Measurements from ENCODE around the gene MUC6. TPM values are rescaled to one million over a fixed set of nuclear protein-coding genes. Genes with fewer than 3 reads are reported as not detected.
"Not testable (repeated sequence)": the region's sequence is repeated elsewhere in the genome, so short reads cannot be mapped to it uniquely, and the experiment has no call there.

Gene MUC6
- total RNA-seq, 1 experiment from 2014 or later: not detected

GRCh38 chr11:975827-976226 is 60.7 kb downstream of the MUC6 start:
- intact Hi-C loops (cut with micrococcal nuclease; ENCODE audit: unreplicated experiment): loop anchor here (10.0 kb wide), 1 partner anchor 121 kb away; no protein-coding TSS in a partner anchor
- DNase-seq (ENCODE audit: low spot score): peak; percentile 62

DNA sequence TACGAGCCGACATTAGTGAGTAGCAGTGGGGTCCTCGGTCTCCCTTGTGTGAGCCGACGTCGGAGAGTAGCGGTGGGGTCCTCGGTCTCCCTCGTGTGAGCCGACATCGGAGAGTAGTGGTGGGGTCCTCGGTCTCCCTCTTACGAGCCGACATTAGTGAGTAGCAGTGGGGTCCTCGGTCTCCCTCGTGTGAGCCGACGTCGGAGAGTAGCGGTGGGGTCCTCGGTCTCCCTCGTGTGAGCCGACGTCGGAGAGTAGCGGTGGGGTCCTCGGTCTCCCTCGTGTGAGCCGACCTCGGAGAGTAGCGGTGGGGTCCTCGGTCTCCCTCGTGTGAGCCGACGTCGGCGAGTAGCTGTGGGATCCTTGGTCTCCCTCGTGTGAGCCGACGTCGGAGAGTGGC is 61.1 kb downstream of the MUC6 start:
- H3K27ac ChIP-seq (ENCODE audit: low read depth, low read length, poor library complexity, severe bottlenecking); H3K27me3 ChIP-seq (replicated peaks; ENCODE audit: insufficient read depth, low read depth, low read length, poor library complexity); BruUV-seq (replicated peaks); H3K4me1 ChIP-seq (ENCODE audit: insufficient read depth, low read length, poor library complexity, severe bottlenecking); CTCF ChIA-PET; H3K4me3 ChIP-seq (ENCODE audit: low read depth, low read length, poor library complexity, severe bottlenecking); H3K9me3 ChIP-seq (ENCODE audit: low read depth, low read length, poor library complexity, severe bottlenecking); DNase-seq (ENCODE audit: low spot score): not testable (repeated sequence)
- POLR2A ChIA-PET (ENCODE audit: low non-redundant PET): interaction anchor here (0.6 kb wide), 1 partner anchor 24 kb away, joined by 9 read pairs; no protein-coding TSS in a partner anchor
- intact Hi-C loops (cut with micrococcal nuclease; ENCODE audit: unreplicated experiment): loop anchor here (10.0 kb wide), 1 partner anchor 121 kb away; no protein-coding TSS in a partner anchor
- H3K36me3 ChIP-seq (ENCODE audit: insufficient read depth, low read length, poor library complexity, severe bottlenecking): peaks cover 14% of the 10 kb centered on the region

More at GRCh38 chr11:975827-976226, 60.7 kb downstream of the MUC6 start:
- Histone ChIP-seq H3K27ac (ENCODE audit: low read depth, low read length, poor library complexity, severe bottlenecking) (no peak overlapping the region), H3K27me3 (replicated peaks; ENCODE audit: insufficient read depth, low read depth, low read length, poor library complexity) (no peaks in the 10 kb centered on the region), H3K4me3 (ENCODE audit: low read depth, low read length, poor library complexity, severe bottlenecking) (no peak overlapping the region), H3K4me1 (ENCODE audit: insufficient read depth, low read length, poor library complexity, severe bottlenecking) (no peaks in the 10 kb centered on the region), H3K9me3 (ENCODE audit: low read depth, low read length, poor library complexity, severe bottlenecking) (no peaks in the 10 kb centered on the region), H3K36me3 (ENCODE audit: insufficient read depth, low read length, poor library complexity, severe bottlenecking) (peaks cover 14% of the 10 kb centered on the region)
- ChIA-PET CTCF (no interaction called here), POLR2A (ENCODE audit: low non-redundant PET) (interaction anchor here (0.6 kb wide), 1 partner anchor 24 kb away, joined by 9 read pairs; no protein-coding TSS in a partner anchor)
- TF ChIP-seq, protein P1, sequence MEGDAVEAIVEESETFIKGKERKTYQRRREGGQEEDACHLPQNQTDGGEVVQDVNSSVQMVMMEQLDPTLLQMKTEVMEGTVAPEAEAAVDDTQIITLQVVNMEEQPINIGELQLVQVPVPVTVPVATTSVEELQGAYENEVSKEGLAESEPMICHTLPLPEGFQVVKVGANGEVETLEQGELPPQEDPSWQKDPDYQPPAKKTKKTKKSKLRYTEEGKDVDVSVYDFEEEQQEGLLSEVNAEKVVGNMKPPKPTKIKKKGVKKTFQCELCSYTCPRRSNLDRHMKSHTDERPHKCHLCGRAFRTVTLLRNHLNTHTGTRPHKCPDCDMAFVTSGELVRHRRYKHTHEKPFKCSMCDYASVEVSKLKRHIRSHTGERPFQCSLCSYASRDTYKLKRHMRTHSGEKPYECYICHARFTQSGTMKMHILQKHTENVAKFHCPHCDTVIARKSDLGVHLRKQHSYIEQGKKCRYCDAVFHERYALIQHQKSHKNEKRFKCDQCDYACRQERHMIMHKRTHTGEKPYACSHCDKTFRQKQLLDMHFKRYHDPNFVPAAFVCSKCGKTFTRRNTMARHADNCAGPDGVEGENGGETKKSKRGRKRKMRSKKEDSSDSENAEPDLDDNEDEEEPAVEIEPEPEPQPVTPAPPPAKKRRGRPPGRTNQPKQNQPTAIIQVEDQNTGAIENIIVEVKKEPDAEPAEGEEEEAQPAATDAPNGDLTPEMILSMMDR (conservative IDR thresholded peaks at IDR 0.05; ENCODE audit: low read depth, low read length): peak; percentile 56
- no peak for TF ChIP-seq EZH2 (IDR thresholded peaks at IDR 0.05; ENCODE audit: borderline replicate concordance, low read depth, low read length, poor library complexity, severe bottlenecking)
- no TSS peak for BruUV-seq (replicated peaks)

DNA sequence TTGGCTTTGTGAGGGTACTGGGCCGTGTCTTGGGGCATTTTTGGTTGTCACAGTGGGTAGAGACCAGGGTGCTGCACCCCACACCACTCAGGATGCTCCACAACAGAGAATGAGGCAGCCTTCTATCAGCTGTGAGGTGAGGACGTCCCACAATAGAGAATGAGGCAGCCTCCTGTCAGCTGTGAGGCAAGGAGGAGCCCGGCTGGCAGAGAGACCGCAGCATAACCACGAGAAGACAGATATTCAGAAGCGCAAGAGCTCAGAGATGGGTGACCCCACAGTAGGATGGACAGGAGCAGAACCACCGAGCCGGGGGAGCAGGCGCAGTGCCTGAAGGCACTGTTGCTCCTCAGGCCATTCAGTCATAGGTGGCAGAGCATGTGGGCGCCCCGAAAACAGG is 63.3 kb downstream of the MUC6 start:
- TF ChIP-seq, protein P1 (conservative IDR thresholded peaks at IDR 0.05; ENCODE audit: low read depth, low read length): no peak
- no peak for TF ChIP-seq EZH2 (IDR thresholded peaks at IDR 0.05; ENCODE audit: borderline replicate concordance, low read depth, low read length, poor library complexity, severe bottlenecking)
- DNase-seq (ENCODE audit: low spot score): no peak
- intact Hi-C loops (cut with micrococcal nuclease; ENCODE audit: unreplicated experiment): loop anchor here (10.0 kb wide), 1 partner anchor 118 kb away; no protein-coding TSS in a partner anchor
- Histone ChIP-seq H3K4me3 (ENCODE audit: low read depth, low read length, poor library complexity, severe bottlenecking) (no peak overlapping the region), H3K27me3 (replicated peaks; ENCODE audit: insufficient read depth, low read depth, low read length, poor library complexity) (no peaks in the 10 kb centered on the region), H3K9me3 (ENCODE audit: low read depth, low read length, poor library complexity, severe bottlenecking) (no peaks in the 10 kb centered on the region), H3K27ac (ENCODE audit: low read depth, low read length, poor library complexity, severe bottlenecking) (no peak overlapping the region), H3K36me3 (ENCODE audit: insufficient read depth, low read length, poor library complexity, severe bottlenecking) (peaks cover 14% of the 10 kb centered on the region), H3K4me1 (ENCODE audit: insufficient read depth, low read length, poor library complexity, severe bottlenecking) (no peaks in the 10 kb centered on the region)
- no TSS peak for BruUV-seq (replicated peaks)
- POLR2A ChIA-PET (ENCODE audit: low non-redundant PET): interaction anchor here (0.5 kb wide), 1 partner anchor 1800 kb away, joined by 3 read pairs; no protein-coding TSS in a partner anchor
- CTCF ChIA-PET: no interaction called here
